Fibroblast of lung (primary cell): ENCODE measurements around the gene PPP1CB. TPM values are rescaled to one million over a fixed set of nuclear protein-coding genes. Genes with fewer than 3 reads are reported as not detected.

Experiments used
- DNase-seq, 2 donors: peaks; one replicate each; pipeline versions ENCODE4 v3.0.0 to v3.0.0-alpha.2; 2010; ENCODE audit warnings: low read depth in 2 of 2
- H2AFZ ChIP-seq: 2 replicates; pipeline ENCODE4 v1.5.1; 2012; ENCODE audit warnings: low read length, control low read depth, inconsistent platforms
- H3K27ac ChIP-seq: 2 replicates; pipeline ENCODE4 v1.5.1; 2011; ENCODE audit warnings: low read length, control low read depth; ENCODE audit not compliant: insufficient read depth
- H3K27me3 ChIP-seq: 2 replicates; pipeline ENCODE4 v1.5.1; 2011; ENCODE audit warnings: mild to moderate bottlenecking, low read length; ENCODE audit not compliant: control insufficient read depth, insufficient read depth
- H3K36me3 ChIP-seq: 2 replicates; pipeline ENCODE4 v1.5.1; 2011; ENCODE audit warnings: low read length; ENCODE audit not compliant: control insufficient read depth, insufficient read depth
- H3K4me1 ChIP-seq: 2 replicates; pipeline ENCODE4 v1.5.1; 2011; ENCODE audit warnings: low read length; ENCODE audit not compliant: control insufficient read depth, insufficient read depth; ENCODE audit errors: extremely low read depth
- H3K4me2 ChIP-seq: 2 replicates; pipeline ENCODE4 v1.5.1; 2011; ENCODE audit warnings: low read length, control low read depth; ENCODE audit not compliant: insufficient read depth; ENCODE audit errors: extremely low read depth
- H3K4me3 ChIP-seq, 4 experiments: fragments of 200-600 bp in 1 of 4; sonication (generic) in 1 of 4; replicated peaks in 1 of 4; 2 replicates each; pipeline ENCODE4 v1.5.1; 2011 to 2016; ENCODE audit warnings: low read length in 4 of 4, low read depth in 3 of 4, mild to moderate bottlenecking in 3 of 4, control low read depth in 2 of 4, inconsistent platforms in 1 of 4, mixed read lengths in 1 of 4; ENCODE audit not compliant: insufficient read depth in 1 of 4; ENCODE audit errors: control extremely low read depth in 1 of 4
- H3K79me2 ChIP-seq: 2 replicates; pipeline ENCODE4 v1.5.1; 2012; ENCODE audit warnings: mild to moderate bottlenecking, low read length, inconsistent platforms; ENCODE audit not compliant: control insufficient read depth, insufficient read depth
- H3K9ac ChIP-seq: 2 replicates; pipeline ENCODE4 v1.5.1; 2011; ENCODE audit warnings: mild to moderate bottlenecking, low read length, control low read depth; ENCODE audit not compliant: insufficient read depth
- H3K9me3 ChIP-seq: 2 replicates; pipeline ENCODE4 v1.5.1; 2012; ENCODE audit warnings: low read depth, low read length; ENCODE audit not compliant: control insufficient read depth, insufficient read depth
- H4K20me1 ChIP-seq: 2 replicates; pipeline ENCODE4 v1.5.1; 2011; ENCODE audit warnings: low read length; ENCODE audit not compliant: control insufficient read depth, insufficient read depth; ENCODE audit errors: extremely low read depth
- CTCF ChIP-seq, 2 donors: IDR thresholded peaks in 1 of 2; conservative IDR thresholded peaks in 1 of 2; 1 replicate in 1 of 2; 2 replicates in 1 of 2; pipeline ENCODE4 v1.5.1; 2011 to 2012; ENCODE audit warnings: low read length in 2 of 2, control low read depth in 1 of 2, inconsistent platforms in 1 of 2, low read depth in 1 of 2, mild to moderate bottlenecking in 1 of 2
- EZH2 ChIP-seq: IDR thresholded peaks from 2 replicates; pipeline ENCODE4 v1.5.1; 2012; ENCODE audit warnings: low read length, control low read depth, mild to moderate bottlenecking; ENCODE audit errors: missing control alignments
- polyA plus RNA-seq, 2 donors: library from polyadenylated mRNA; depleted of rRNA in 1 of 2; stranded (reverse) in 1 of 2; unstranded in 1 of 2; fragments of >200 nt; gene quantifications; 2 replicates each; pipeline ENCODE4 v1.2.1, GENCODE V29; 2011 to 2012; ENCODE audit warnings: missing spikeins in 1 of 2
- total RNA-seq: library from RNA; depleted of rRNA; stranded (reverse); fragments of >200 nt; gene quantifications from 2 replicates; pipeline ENCODE4 v1.2.1, GENCODE V29; 2014

PPP1CB gene
- total and polyA plus RNA-seq, 2 donors (not counting 1 experiment from before 2014, with no cell fraction given): 172 to 179 TPM

GRCh38 chr2:28752631-28753376 is 1.2 kb downstream of the PPP1CB start:
- H4K20me1 ChIP-seq: peaks cover 14% of the 10 kb centered on the region
- H3K9ac ChIP-seq: peak overlapping the region; percentile 99
- H3K79me2 ChIP-seq: peaks cover 59% of the 10 kb centered on the region
- peak overlapping the region; percentile 70 for H3K4me2 ChIP-seq
- peak overlapping the region; percentile 99 for H3K27ac ChIP-seq
- TF ChIP-seq EZH2: no peak
- TF ChIP-seq CTCF (conservative IDR thresholded peaks at IDR 0.05 in 1 of 2, IDR thresholded peaks at IDR 0.05 in 1 of 2; ENCODE audit: low read depth in 1 of 2, low read length in 2 of 2): no peak
- H3K36me3 ChIP-seq: no peaks in the 10 kb centered on the region
- no peak overlapping the region for H2AFZ ChIP-seq
- no peaks in the 10 kb centered on the region for H3K27me3 ChIP-seq
- H3K4me1 ChIP-seq: peaks cover 21% of the 10 kb centered on the region
- no peaks in the 10 kb centered on the region for H3K9me3 ChIP-seq
- DNase-seq: peak in 1 of 2 donors; percentile 17
- H3K4me3 ChIP-seq: peak overlapping the region; percentile 49 to 97 (median 74)

- DNase-seq: peak in 1 of 2 donors; percentile 48
Measured at GRCh38 chr2:28754321-28754720, 2.7 kb downstream of the PPP1CB start.

GRCh38 chr2:28755421-28755820 is 3.8 kb downstream of the PPP1CB start:
- no peak overlapping the region for H2AFZ ChIP-seq
- peaks cover 21% of the 10 kb centered on the region for H3K4me1 ChIP-seq
- DNase-seq: peak in 1 of 2 donors; percentile 75
- no peak for TF ChIP-seq CTCF (conservative IDR thresholded peaks at IDR 0.05 in 1 of 2, IDR thresholded peaks at IDR 0.05 in 1 of 2; ENCODE audit: low read depth in 1 of 2, low read length in 2 of 2)
- no peak for TF ChIP-seq EZH2
- no peak overlapping the region for H3K27ac ChIP-seq
- peaks cover 86% of the 10 kb centered on the region for H3K79me2 ChIP-seq
- peak overlapping the region; percentile 60 for H3K4me2 ChIP-seq
- H3K27me3 ChIP-seq: no peaks in the 10 kb centered on the region
- no peak overlapping the region for H3K9ac ChIP-seq
- H3K36me3 ChIP-seq: peaks cover 4% of the 10 kb centered on the region
- peak overlapping the region in 3 of 4 experiments; percentile 3 to 97 (median 81) for H3K4me3 ChIP-seq
- peaks cover 18% of the 10 kb centered on the region for H4K20me1 ChIP-seq
- no peaks in the 10 kb centered on the region for H3K9me3 ChIP-seq

More at GRCh38 chr2:28754321-28754720, 2.7 kb downstream of the PPP1CB start:
- H3K9me3 ChIP-seq: no peaks in the 10 kb centered on the region
- no peak overlapping the region for H3K9ac ChIP-seq
- no peaks in the 10 kb centered on the region for H3K36me3 ChIP-seq
- H2AFZ ChIP-seq: no peak overlapping the region
- peaks cover 75% of the 10 kb centered on the region for H3K79me2 ChIP-seq
- no peaks in the 10 kb centered on the region for H3K27me3 ChIP-seq
- TF ChIP-seq EZH2 (no peak), CTCF (conservative IDR thresholded peaks at IDR 0.05 in 1 of 2, IDR thresholded peaks at IDR 0.05 in 1 of 2; ENCODE audit: low read depth in 1 of 2, low read length in 2 of 2) (no peak)
- H3K4me1 ChIP-seq: peaks cover 21% of the 10 kb centered on the region
- H3K4me2 ChIP-seq: peak overlapping the region; percentile 60
- no peak overlapping the region for H3K27ac ChIP-seq
- peaks cover 18% of the 10 kb centered on the region for H4K20me1 ChIP-seq
- H3K4me3 ChIP-seq: peak overlapping the region in 2 of 4 experiments; percentile 81 to 97
